GM12874 (cell line): Measurements from ENCODE around the gene KICS2.

ENCODE experiments used
- CTCF ChIP-seq: IDR thresholded peaks from 2 replicates; pipeline ENCODE4 v1.5.1; 2011; ENCODE audit warnings: low read depth, mild to moderate bottlenecking, control low read depth, low read length, moderate library complexity; ENCODE audit not compliant: insufficient read depth

KICS2 gene

GRCh38 chr12:64222009-64222765, at the start of gene KICS2:
TSS of gene KICS2 (minus strand) at chr12:64222296. CDS start at chr12:64222237, 59 bp downstream.
- TF ChIP-seq CTCF: 0 out of 2 replicates have a peak, but pooled peaks have one; percentile 5

GRCh38 chr12:64270411-64270810, 48.3 kb upstream of the KICS2 start:
- TF ChIP-seq CTCF: no peak

- TF ChIP-seq CTCF: no peak
Measured at GRCh38 chr12:64269161-64269560, 47.1 kb upstream of the KICS2 start.

GRCh38 chr12:64268409-64268808, 46.3 kb upstream of the KICS2 start:
- no peak for TF ChIP-seq CTCF

- no peak for TF ChIP-seq CTCF
Measured at GRCh38 chr12:64265839-64266238, 43.7 kb upstream of the KICS2 start.

GRCh38 chr12:64261813-64262212, 39.7 kb upstream of the KICS2 start:
- no peak for TF ChIP-seq CTCF

- TF ChIP-seq CTCF: no peak
Measured at GRCh38 chr12:64258576-64258975, 36.5 kb upstream of the KICS2 start.
